Measurements from ENCODE around the gene LSAMP.

GRCh38 chr3:116032176-116032575, 413.1 kb downstream of the LSAMP start:
- TF ChIP-seq POLR2AphosphoS5 (IDR thresholded peaks at IDR 0.05), result no peak
- no peak for TF ChIP-seq CTCF (IDR thresholded peaks at IDR 0.05)
- no peak for TF ChIP-seq POLR2A (IDR thresholded peaks at IDR 0.05)

All from sigmoid colon (tissue), 4 donors.